GM10266 (cell line): ENCODE data around the gene C11orf98.

Experiments used
- DNase-seq: peaks from one replicate; pipeline ENCODE4 v3.0.0; 2012; ENCODE audit errors: extremely low spot score
- CTCF ChIP-seq: IDR thresholded peaks from 2 replicates; pipeline ENCODE4 v1.5.1; 2012; ENCODE audit warnings: mild to moderate bottlenecking, low read depth; ENCODE audit not compliant: control insufficient read depth, insufficient read depth; ENCODE audit errors: missing control alignments

Gene C11orf98

GRCh38 chr11:62614275-62614674 is 50.7 kb downstream of the C11orf98 start:
- no peak for TF ChIP-seq CTCF
- no peak for DNase-seq

- TF ChIP-seq CTCF = no peak
Observed at GRCh38 chr11:62613291-62613778, 51.7 kb downstream of the C11orf98 start.

More at GRCh38 chr11:62613291-62613778, 51.7 kb downstream of the C11orf98 start:
- DNase-seq = no peak
